ENCODE results near the gene SNX33.

- TF ChIP-seq EZH2phosphoT487 (IDR thresholded peaks at IDR 0.05; ENCODE audit: insufficient read depth, low read depth) (no peak), EZH2 (IDR thresholded peaks at IDR 0.05; ENCODE audit: insufficient read depth, poor library complexity, severe bottlenecking) (no peak)
Observed at GRCh38 chr15:75694241-75695182, 46.8 kb downstream of the SNX33 start.

All from GM23248 (cell line).